Calu3 (cell line): Measurements from ENCODE around the gene VWA8. TPM values are rescaled to one million over a fixed set of nuclear protein-coding genes. Genes with fewer than 3 reads are reported as not detected.
"Not testable (repeated sequence)": the region's sequence is repeated elsewhere in the genome, so short reads cannot be mapped to it uniquely, and the experiment has no call there.

Experiments used
- BruUV-seq: library from RNA; stranded (reverse); fragments of 400-500 nt; replicated peaks from 2 replicates; lab custom pipeline; 2021; lab: Mats Ljungman, UMichigan
- CTCF ChIA-PET: fragments of 300-600 bp; sonication (Branson Sonifier 250); formaldehyde crosslinking; loops from one replicate; lab custom pipeline; 2022; ENCODE audit warnings: antibody characterized with exemption; lab: Charles Lee
- DNase-seq: peaks from one replicate; pipeline ENCODE4 v3.0.0; 2022
- H3K27ac Mint-ChIP-seq: one replicate; pipeline ENCODE4 v1.8.0; 2022; ENCODE audit warnings: mixed read lengths; ENCODE audit not compliant: unreplicated experiment
- H3K27me3 Mint-ChIP-seq: one replicate; pipeline ENCODE4 v1.8.0; 2022; ENCODE audit warnings: mixed read lengths; ENCODE audit not compliant: unreplicated experiment
- H3K36me3 Mint-ChIP-seq: one replicate; pipeline ENCODE4 v1.8.0; 2022; ENCODE audit warnings: mild to moderate bottlenecking, moderate library complexity, mixed read lengths; ENCODE audit not compliant: insufficient read depth, unreplicated experiment
- H3K4me1 Mint-ChIP-seq: one replicate; pipeline ENCODE4 v1.8.0; 2022; ENCODE audit warnings: mild to moderate bottlenecking, low read depth, mixed read lengths; ENCODE audit not compliant: unreplicated experiment
- H3K4me3 Mint-ChIP-seq: one replicate; pipeline ENCODE4 v1.8.0; 2022; ENCODE audit warnings: mild to moderate bottlenecking, low read depth, moderate library complexity, mixed read lengths; ENCODE audit not compliant: unreplicated experiment
- H3K9me3 Mint-ChIP-seq: one replicate; pipeline ENCODE4 v1.8.0; 2022; ENCODE audit warnings: low read depth, mixed read lengths; ENCODE audit not compliant: unreplicated experiment
- CTCF ChIP-seq: fragments of 200-600 bp; IDR thresholded peaks from one replicate; pipeline ENCODE4 v1.8.0; 2022; ENCODE audit warnings: antibody characterized with exemption; ENCODE audit not compliant: unreplicated experiment
- intact Hi-C: fragments of 100-400 bp; cut with micrococcal nuclease; formaldehyde crosslinking; loops from one replicate; pipeline ENCODE4 v1.10.0; 2022; ENCODE audit not compliant: unreplicated experiment
- total RNA-seq: library from RNA; stranded (reverse); gene quantifications from 2 replicates; pipeline ENCODE4 v1.2.3, GENCODE V29; 2022

The VWA8 gene
- total RNA-seq, 1 experiment from 2014 or later: 15.2 TPM

DNA sequence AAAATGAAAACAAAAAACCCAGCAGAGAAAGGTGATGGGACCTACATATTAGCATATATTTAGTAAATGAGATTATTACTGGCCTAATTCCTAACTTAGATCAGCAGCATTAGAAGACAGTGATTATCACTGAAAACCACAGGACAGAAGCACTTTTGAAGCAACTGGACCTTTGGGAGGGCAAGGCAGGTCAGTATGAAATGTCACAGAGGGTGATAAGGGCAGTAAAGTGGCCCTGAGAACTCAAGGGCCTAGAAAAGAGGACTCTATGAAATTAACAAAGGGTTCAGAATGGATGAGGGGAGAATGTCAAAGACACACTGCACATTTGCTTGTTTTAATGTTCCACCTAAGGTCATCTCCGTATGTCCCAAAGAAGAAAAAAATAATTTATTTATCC lies 148.7 kb downstream of the VWA8 start:
- no peaks in the 10 kb centered on the region for H3K27me3 Mint-ChIP-seq
- no peak overlapping the region for H3K27ac Mint-ChIP-seq
- CTCF ChIA-PET: no interaction called here
- no peak overlapping the region for H3K4me3 Mint-ChIP-seq
- BruUV-seq: no TSS peak
- TF ChIP-seq CTCF: no peak
- H3K4me1 Mint-ChIP-seq: no peaks in the 10 kb centered on the region
- H3K36me3 Mint-ChIP-seq: no peaks in the 10 kb centered on the region
- intact Hi-C loops: no loop called here
- no peaks in the 10 kb centered on the region for H3K9me3 Mint-ChIP-seq
- DNase-seq: no peak

DNA sequence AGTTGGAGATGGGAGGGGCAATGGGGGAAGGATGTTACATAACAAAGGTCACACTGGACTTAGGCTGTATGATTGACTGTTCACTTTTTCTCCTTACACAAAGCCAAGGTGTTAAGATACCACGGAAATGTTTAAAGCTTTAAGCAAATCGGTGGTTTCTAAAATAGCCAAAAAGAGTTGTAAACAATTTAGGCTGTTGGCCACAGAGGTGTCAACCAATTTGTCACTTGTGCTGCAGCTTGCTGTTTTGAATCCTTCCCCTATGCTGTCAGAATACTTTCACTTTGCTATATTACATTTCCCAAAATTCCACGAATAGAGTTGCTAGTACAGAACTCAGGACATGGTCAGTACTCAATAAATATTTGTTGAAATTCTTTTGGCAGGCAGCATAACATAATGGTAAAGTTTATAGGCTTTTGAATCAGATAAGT lies 149.3 kb downstream of the VWA8 start:
- H3K4me3 Mint-ChIP-seq: no peak overlapping the region
- DNase-seq: no peak
- H3K36me3 Mint-ChIP-seq: no peaks in the 10 kb centered on the region
- H3K4me1 Mint-ChIP-seq: no peaks in the 10 kb centered on the region
- H3K27me3 Mint-ChIP-seq: no peaks in the 10 kb centered on the region
- intact Hi-C loops: no loop called here
- no peak for TF ChIP-seq CTCF
- no TSS peak for BruUV-seq
- no peak overlapping the region for H3K27ac Mint-ChIP-seq
- H3K9me3 Mint-ChIP-seq: no peaks in the 10 kb centered on the region
- CTCF ChIA-PET: no interaction called here

DNA sequence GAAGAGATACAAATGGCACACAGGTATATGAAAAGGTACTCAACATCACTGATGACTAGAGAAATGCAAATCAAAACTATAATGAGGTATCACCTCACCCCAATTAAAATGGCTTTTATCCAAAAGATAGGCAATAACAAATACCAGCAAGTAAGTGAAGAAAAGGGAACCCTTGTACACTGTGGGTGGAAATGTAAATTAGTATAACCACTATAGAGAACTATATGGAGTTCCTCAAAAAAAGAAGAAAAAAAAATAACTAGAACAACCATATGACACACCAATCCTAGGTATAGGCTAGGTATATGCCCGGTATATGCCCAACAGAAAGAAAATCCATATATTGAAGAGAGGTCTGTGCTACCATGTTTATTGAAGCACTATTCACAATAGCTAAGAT lies 150.9 kb downstream of the VWA8 start:
- no peaks in the 10 kb centered on the region for H3K27me3 Mint-ChIP-seq
- CTCF ChIA-PET: no interaction called here
- H3K4me1 Mint-ChIP-seq: no peaks in the 10 kb centered on the region
- no peak for DNase-seq
- H3K4me3 Mint-ChIP-seq: no peak overlapping the region
- TF ChIP-seq CTCF: no peak
- no TSS peak for BruUV-seq
- no peaks in the 10 kb centered on the region for H3K9me3 Mint-ChIP-seq
- no peaks in the 10 kb centered on the region for H3K36me3 Mint-ChIP-seq
- no peak overlapping the region for H3K27ac Mint-ChIP-seq
- intact Hi-C loops: no loop called here

GRCh38 chr13:41803445-41803735 lies 157.5 kb downstream of the VWA8 start:
- BruUV-seq, CTCF ChIA-PET, intact Hi-C loops, H3K4me3 Mint-ChIP-seq, H3K27me3 Mint-ChIP-seq, H3K36me3 Mint-ChIP-seq, H3K4me1 Mint-ChIP-seq, DNase-seq, H3K27ac Mint-ChIP-seq, H3K9me3 Mint-ChIP-seq: not testable (repeated sequence)

DNA sequence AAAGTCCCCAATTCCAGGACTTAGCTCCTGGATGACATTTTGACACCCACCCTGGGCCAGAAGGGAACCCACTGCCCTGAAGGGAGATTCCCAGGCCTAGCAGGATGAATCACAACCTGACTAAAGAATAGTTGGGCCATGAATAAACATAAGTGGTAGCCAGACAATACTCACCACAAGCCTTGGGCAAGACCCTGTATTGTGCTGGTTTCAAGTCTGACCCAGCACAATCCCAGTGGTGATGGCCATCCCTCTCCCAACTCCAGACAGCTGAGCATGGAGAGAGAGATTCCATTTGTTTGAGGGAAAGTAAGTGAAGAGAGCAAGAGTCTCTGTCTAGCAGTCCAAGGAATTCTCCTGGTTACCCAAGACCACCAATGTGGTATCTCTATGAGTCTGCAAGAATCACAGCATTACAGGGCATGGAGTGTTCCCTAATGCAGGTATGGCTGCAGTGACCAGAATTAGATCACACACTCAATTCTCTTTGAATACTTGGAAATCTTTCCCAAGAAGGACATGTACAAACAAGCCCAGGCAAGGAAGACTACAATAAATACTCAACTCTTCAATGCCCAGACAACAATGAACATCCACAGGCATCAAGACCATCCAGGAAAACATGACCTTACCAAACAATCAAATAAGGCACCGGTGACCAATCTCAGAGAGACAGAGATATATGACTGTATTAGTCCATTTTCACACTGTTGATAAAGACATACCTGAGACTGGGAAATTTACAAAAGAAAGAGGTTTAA lies 158.0 kb downstream of the VWA8 start:
- intact Hi-C loops: no loop called here
- Mint-ChIP-seq H3K27ac (no peak overlapping the region), H3K4me3 (no peak overlapping the region), H3K27me3 (no peaks in the 10 kb centered on the region), H3K9me3 (peaks cover 3% of the 10 kb centered on the region), H3K4me1 (peaks cover 12% of the 10 kb centered on the region), H3K36me3 (no peaks in the 10 kb centered on the region)
- no peak for DNase-seq
- CTCF ChIA-PET: no interaction called here
- no peak for TF ChIP-seq CTCF
- no TSS peak for BruUV-seq
